Activated CD4-positive, alpha-beta T cell treated with anti-CD3 and anti-CD28 coated beads for 4 hours (primary cell): ENCODE measurements around the gene ZIC1.

ENCODE experiments used
- DNase-seq, 2 donors: peaks; one replicate each; pipeline ENCODE4 v3.0.0-alpha.2; 2020

Gene ZIC1

DNA sequence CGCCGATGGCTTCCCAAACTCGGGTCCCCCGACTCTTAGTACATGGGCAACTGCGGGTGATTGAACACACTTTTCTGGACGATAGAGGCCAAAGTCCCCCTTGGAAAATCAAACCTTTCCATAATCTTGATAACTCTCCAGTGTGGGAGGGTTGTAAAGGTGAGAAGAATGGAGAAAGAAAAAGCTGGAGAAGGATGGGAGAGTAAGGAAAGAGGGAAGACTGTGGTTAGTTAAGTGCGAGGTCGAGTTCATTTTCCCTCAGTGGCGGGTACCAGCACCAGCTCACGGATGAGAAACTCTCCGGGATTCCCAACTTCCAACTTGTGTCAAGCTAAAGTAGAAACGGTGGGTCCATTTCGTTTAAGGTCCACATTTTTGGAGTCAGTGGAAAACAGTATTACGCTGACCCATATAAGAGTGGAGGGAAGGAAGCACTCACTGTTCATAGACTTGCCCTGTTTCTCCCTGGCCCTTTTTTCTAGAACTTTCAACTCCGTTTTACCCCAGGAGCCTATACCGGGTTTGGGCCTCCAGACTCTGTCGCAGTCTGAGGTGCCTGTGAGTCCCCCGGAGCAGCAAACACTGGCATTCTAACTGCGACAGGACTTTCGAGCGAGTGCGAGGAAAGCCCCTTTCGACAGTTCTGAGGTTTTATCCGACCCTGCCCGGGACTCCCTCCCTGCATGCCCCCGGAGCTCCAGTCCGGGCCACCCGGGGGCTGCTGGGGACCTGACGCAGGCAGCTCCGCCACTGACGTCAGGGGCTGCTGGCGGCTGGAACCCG, 14.8 kb downstream of the ZIC1 start:
- DNase-seq, result no peak

DNA sequence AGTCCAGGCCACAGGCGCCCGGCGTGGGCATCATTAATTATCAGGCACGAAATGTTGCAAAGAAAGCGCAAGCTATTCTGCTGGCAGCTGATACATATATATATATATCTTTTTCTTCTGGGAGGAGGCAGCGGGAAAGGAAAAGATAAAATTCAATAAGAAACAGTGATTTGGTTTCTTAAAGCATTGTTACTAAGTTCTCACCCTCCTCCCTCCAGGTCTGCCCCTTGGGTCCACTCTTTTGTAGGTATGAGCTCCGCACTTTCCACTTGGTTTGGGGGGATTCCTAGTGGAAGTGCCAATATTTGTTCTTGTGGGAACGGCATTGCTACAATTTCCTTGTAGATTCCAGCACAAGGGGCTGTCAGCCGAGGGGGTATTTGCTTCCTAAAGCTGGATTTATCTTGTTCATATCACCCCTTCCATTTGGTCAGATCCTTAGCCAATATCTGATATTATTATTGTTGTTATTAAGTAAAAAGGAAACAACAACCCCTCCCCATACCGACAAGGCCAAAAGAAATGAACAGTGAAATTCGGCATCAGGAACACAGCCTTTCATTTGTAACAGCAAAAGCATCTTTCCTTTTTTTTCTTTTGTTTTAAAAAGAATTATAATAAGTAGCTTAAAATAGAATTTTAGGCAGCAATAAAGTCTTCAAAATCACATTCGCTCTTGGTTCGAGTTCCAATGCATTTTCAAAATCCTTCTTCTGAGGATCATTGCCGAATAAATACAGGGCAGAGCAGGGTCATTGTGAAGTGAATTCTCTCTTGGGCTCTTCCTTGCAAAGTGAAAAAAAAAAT, 15.6 kb downstream of the ZIC1 start:
- no peak for DNase-seq

DNA sequence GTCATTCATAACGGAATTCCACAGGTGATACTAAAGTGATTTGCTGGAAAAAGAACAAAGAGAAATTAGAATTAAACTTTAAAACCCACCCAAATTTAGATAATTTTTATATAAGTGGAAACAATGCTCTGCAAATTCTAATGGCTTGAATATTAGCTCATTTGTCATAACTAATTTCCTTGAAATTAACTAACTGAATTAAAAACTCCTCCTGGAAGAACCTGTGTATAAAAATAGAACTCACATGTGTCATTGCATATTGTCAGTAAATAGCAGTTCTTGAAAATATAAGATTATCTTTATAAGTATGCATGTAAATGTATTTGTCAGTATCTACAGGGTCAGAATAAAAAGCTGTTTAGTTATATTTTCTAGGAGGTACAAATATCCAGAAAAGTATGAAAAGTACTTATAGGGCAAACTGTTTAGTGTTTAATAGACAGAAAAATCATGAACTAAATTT, 16.3 kb downstream of the ZIC1 start:
- DNase-seq, result no peak

DNA sequence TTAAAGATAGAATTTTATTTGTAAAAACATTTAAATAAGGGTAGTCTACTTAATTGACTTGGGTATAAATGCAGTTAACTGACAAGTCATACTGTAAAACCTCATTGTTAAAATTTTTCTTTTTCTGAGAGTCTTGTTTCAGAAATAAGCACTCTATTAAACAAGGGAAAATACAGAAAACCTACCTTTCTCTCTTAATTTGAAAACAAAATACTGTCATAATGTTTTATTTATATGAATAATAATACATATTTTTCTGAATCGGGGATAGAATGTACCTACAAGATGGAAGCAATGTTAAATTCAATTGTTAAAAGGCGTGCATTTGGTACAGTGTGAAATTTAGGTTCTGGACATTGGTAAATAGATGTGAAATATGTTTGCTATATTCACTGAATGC, 17.8 kb downstream of the ZIC1 start:
- DNase-seq, result no peak

DNA sequence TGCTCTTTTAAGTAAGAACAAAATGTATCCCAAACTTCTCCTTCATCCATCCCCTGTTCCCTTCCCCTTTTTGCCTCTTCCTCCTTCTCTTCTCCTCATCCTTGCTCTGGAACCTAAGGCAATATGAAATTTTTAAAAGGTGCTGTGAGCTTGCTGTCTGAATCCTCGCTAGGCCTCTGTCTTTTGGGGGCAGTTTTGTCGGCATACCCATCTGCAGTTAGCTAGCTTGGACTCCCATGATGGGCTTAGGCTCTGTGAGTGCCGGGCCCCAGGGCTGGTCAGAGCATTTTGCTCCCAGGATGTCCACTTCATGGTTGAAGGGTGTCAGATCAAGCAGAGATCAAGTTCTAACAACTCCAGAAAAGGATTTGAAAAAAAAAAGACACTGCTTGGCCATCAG, 18.6 kb downstream of the ZIC1 start:
- no peak for DNase-seq

DNA sequence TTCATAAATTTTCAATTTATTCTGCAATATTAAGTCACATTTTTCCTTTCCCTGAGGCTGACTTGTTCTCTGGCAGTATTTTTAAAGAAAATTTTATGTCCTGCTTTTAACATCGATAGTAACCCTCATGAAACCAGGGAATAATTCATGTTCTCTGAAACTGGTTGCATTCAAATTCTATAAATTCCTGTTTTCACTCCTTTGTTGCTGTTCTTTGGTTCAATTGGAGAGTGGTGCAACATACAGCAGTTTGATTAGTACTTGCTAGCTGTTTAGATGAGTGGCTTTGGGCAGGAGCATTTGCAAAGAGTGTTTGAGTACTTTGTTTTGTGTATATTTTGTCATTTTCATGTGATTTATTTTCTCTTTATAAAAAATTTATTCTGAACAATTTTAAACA, 19.2 kb downstream of the ZIC1 start:
- no peak for DNase-seq

DNA sequence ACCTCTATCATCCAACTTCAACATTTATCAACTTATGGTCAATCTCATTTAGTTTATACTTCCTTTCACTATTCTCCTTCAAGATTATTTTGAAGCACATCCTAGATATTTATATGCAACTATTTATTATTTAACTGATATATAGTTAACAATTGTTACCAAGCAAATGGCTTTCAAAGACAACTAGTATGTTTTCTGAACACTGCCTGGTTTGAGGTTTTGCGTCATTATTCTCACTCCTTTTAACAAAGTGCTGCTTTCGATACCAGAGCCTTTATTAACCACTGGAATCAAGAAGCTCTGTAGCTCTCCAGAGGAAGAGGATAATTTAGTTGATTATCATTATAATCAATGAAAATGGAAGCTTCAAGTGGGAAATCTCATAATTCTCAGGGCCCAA, 19.6 kb downstream of the ZIC1 start:
- DNase-seq, result no peak

DNA sequence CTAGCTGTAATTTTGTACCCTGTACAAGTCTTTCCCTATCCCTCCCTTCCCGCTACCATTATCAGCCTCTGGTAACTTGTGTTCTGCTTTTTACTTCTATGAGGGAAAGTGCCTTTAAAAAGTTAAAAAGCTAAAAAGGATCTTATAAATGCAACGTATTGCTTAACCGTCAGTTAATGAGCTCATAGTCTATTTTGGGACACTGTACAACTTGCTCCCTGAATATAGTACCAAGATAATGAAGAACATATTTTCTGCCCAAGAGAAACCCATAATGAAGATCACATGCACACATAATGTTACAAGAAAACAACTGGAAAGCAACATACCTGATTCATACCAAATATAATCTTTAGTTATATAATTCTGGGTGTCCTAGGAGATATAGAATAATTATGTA, 22.6 kb downstream of the ZIC1 start:
- DNase-seq, result no peak

DNA sequence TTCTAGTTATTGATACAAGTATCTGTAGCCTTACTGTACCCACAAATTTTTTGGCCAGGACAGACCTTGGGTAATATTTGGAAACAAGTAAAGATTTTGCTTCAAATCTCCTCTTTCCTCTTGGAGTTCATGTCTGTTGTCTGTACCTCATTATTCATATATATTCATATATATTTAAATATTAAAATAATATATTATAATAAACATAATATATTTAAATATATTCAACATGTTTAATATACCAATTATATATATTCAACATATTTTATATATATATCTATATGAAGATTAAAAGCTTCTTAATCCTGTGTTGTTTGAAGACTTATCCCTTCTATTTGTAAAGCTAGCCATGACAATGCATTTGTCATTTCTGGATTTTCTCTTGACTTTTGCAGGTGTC, 38.1 kb downstream of the ZIC1 start:
- no peak for DNase-seq

DNA sequence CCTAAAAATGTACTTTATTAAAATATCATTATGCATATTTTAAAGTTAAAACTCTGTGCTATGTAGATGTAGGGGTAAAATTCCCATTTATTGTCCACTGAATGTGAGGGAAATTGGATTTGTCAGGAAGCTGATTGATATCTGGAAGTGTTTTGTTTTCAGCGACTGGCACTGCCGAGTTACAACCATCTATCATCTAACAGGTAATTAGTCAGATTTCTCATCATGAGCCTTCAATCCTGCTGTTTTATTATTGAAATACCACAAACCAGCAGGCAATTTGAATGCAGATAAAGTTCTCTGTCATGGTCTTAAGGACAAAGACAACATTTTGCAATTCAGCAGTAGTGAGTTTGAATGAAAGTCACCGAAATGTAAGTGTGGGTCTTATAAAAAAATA, 40.5 kb downstream of the ZIC1 start:
- DNase-seq, result no peak

DNA sequence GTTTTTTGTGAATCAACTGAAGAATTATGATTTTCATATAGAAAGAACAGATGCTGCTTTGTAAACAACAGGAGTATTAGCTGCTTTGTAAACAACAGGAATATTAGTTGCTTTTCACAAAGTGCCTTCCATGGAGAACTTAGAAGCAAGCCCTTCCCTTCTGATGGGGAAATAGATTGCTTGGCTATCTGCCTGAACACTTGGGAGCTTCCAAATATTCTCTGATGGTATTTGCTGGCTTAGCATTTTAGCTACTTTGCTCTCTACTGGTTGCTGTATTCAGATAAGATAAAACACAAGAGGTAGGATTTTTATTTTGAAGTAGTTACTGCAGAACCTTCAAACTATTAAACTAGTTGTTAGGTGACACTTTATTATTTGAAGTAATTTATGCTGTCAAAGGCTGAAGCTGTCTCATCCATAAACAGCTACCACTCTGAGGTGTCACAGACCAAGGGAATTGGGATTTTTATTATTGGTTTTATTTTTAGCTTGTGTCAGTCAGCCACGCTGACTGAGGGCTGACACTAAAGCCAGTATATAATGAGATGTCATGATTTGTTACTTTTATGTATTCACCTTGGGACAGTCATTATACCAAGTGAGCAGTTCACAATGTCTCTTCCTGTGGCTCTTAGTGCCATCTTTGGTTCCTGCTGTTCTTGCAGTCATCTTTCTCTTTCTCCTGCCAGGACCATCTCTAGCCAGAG, 50.0 kb downstream of the ZIC1 start:
- DNase-seq, result no peak

DNA sequence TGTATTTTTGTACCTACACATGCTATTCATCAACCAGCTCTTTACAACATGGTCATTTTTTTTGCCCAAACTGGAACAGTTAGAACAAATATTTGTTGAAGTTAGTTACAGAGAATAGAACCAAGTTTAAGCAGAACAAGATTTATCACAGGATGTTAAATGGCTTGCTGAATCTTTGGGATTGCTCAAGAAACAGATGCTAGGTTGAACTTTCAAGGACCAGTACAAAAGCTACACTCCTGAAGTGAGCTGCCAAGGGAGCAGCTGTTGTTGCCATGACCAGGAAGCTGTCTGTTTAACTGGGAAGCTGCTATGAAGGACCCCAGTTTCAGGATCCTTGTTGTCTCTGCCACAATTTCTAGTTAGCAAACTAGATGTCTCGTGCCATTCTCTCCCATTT, 53.7 kb downstream of the ZIC1 start:
- DNase-seq, result no peak
